DND-41 (cell line): ENCODE measurements around the gene NEGR1.

ENCODE experiments used
- CTCF ChIP-seq: IDR thresholded peaks from 2 replicates; pipeline ENCODE4 v1.5.1; 2012; ENCODE audit warnings: borderline replicate concordance, low read length, moderate library complexity, mild to moderate bottlenecking; ENCODE audit not compliant: poor library complexity, severe bottlenecking; ENCODE audit errors: extremely low read depth
- EZH2 ChIP-seq: IDR thresholded peaks from 3 replicates; pipeline ENCODE4 v1.6.1; 2012; ENCODE audit warnings: borderline replicate concordance, low read depth, mild to moderate bottlenecking, moderate library complexity, low read length, inconsistent platforms; ENCODE audit not compliant: severe bottlenecking

GRCh38 chr1:71920556-71920955 lies 361.8 kb downstream of the NEGR1 start:
- no peak for TF ChIP-seq CTCF
- TF ChIP-seq EZH2 = no peak
